ENCODE results near the gene RBM25. TPM values are rescaled to one million over a fixed set of nuclear protein-coding genes. Genes with fewer than 3 reads are reported as not detected.

The RBM25 gene
- total and polyA plus RNA-seq, 8 donors, result 52.7 to 269 (median 190) TPM

DNA sequence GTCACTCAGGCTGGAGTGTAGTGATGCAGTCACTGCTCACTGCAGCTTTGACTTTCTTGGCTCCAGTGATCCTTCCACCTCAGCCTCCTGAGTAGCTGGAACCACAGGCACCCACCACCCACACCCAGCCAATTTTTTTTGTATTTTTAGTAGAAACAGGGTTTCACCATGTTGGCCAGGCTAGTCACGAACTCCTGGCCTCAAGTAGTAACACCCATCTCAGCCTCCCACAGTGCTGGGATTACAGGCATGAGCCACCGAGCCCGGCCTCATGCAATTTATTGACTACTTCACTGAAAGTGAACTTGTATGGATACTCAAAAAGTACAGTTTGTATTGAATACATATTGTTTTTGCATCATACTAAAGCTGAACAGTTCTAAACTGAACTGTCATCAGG, 87.0 kb downstream of the RBM25 start:
- Histone ChIP-seq H3K4me3 (no peak overlapping the region), H3K36me3 (peaks cover 0 to 27% of the 10 kb centered on the region in 2 donors), H3K4me1 (peaks cover 0 to 28% of the 10 kb centered on the region in 2 donors), H3K27me3 (no peaks in the 10 kb centered on the region), H3K27ac (no peak overlapping the region), H3K9me3 (no peaks in the 10 kb centered on the region)
- intact Hi-C loops (cut with DNase I), result no loop called here
- ATAC-seq, result no peak
- TF ChIP-seq, protein P1, sequence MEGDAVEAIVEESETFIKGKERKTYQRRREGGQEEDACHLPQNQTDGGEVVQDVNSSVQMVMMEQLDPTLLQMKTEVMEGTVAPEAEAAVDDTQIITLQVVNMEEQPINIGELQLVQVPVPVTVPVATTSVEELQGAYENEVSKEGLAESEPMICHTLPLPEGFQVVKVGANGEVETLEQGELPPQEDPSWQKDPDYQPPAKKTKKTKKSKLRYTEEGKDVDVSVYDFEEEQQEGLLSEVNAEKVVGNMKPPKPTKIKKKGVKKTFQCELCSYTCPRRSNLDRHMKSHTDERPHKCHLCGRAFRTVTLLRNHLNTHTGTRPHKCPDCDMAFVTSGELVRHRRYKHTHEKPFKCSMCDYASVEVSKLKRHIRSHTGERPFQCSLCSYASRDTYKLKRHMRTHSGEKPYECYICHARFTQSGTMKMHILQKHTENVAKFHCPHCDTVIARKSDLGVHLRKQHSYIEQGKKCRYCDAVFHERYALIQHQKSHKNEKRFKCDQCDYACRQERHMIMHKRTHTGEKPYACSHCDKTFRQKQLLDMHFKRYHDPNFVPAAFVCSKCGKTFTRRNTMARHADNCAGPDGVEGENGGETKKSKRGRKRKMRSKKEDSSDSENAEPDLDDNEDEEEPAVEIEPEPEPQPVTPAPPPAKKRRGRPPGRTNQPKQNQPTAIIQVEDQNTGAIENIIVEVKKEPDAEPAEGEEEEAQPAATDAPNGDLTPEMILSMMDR (IDR thresholded peaks at IDR 0.05), result no peak
- no peak for DNase-seq

DNA sequence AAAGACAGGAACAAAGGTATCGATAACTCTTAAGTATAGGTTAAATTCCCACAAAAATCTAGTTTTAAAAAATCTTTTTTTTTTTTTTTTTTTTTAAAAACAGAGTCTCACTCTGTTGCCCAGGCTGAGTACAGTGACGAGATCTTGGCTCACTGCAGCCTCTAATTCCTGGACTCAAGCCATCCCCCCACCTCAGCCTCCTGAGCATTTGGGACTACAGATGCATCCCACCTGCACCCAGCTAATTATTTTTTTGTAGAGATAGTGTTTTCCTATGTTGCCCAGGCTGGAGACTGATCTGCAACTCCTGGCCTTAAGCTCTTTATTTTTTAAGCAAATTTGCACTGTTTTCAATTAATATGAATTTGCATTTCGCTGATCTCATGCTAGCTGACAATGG, 87.8 kb downstream of the RBM25 start:
- no peak for ATAC-seq
- Histone ChIP-seq H3K36me3 (peaks cover 0 to 35% of the 10 kb centered on the region in 2 donors), H3K9me3 (no peaks in the 10 kb centered on the region), H3K4me3 (no peak overlapping the region), H3K27ac (no peak overlapping the region), H3K27me3 (no peaks in the 10 kb centered on the region), H3K4me1 (peaks cover 0 to 21% of the 10 kb centered on the region in 2 donors)
- TF ChIP-seq, protein P1 (IDR thresholded peaks at IDR 0.05), result no peak
- no peak for DNase-seq
- intact Hi-C loops (cut with DNase I), result no loop called here

DNA sequence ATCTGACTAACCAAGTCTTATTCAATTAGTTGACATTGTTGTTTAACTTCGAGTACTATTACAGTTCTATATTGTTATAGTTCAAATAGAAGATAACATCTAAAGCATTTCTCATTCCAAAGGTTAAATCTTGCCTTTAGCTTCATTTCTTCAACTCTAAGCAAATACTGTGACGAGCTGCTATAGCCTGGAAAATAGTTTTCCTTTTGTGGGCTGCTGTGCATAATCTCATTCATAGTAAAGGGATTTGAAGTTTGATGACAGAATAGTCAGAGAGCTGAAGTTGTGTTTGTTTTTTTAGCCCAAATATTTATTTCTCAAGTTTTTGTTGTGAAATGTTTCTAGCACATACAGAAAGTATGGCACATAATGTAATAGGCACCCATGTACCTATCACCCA, 91.4 kb downstream of the RBM25 start:
- ATAC-seq (no peak), DNase-seq (no peak)
- peaks cover 0 to 71% of the 10 kb centered on the region in 2 donors for H3K36me3 ChIP-seq
- peaks cover 0 to 3% of the 10 kb centered on the region in 2 donors for H3K4me1 ChIP-seq
- H3K9me3 ChIP-seq, result no peaks in the 10 kb centered on the region
- no peak overlapping the region for H3K4me3 ChIP-seq
- TF ChIP-seq, protein P1 (IDR thresholded peaks at IDR 0.05), result no peak
- intact Hi-C loops (cut with DNase I), result no loop called here
- no peak overlapping the region for H3K27ac ChIP-seq
- H3K27me3 ChIP-seq, result no peaks in the 10 kb centered on the region

DNA sequence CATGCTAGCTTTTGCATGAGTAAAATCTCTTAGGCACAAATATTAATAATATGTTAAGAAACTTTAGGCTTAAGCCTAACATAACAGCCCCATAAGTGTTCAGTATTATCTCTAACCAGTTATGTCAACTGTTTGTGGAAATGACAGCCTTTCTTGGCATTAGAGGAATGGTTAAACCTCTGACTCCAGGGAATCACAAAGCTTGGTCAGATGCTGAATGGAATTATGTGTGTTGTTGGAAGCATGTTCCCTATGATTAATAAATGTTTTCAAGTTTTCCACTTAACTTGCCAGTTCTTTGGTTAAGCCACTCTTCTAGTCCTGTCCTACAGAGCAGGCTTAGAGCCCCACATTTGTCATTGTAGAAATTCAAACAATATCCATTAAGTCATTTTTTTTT, 94.9 kb downstream of the RBM25 start:
- Histone ChIP-seq H3K9me3 (no peaks in the 10 kb centered on the region), H3K36me3 (peaks cover 2 to 98% of the 10 kb centered on the region in 2 donors), H3K27me3 (no peaks in the 10 kb centered on the region), H3K4me3 (no peak overlapping the region), H3K4me1 (no peaks in the 10 kb centered on the region), H3K27ac (no peak overlapping the region)
- intact Hi-C loops (cut with DNase I), result no loop called here
- DNase-seq (no peak), ATAC-seq (peak; percentile 52)
- TF ChIP-seq, protein P1 (IDR thresholded peaks at IDR 0.05), result no peak

DNA sequence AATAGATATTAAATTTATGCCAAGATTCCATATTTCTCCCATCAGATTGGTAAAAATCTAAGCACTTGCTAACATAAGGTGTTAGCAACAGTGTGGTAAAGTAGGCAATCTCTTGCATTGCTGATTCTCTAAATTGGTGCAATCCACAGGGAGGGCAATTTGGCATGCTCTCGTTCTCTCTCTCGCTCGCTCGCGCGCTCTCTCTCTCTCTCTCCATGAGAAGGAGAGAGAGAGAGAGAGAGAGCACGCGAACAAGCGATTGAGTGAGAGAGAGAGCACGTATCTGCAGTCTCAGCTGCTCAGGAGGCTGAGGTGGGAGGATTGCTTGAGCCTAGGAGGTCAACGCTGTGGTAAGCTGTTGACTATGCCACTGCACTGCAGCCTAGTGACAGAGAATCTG, 103.9 kb downstream of the RBM25 start:
- TF ChIP-seq, protein P1 (IDR thresholded peaks at IDR 0.05), result no peak
- Histone ChIP-seq H3K4me3 (no peak overlapping the region), H3K27ac (no peak overlapping the region), H3K9me3 (no peaks in the 10 kb centered on the region), H3K27me3 (no peaks in the 10 kb centered on the region), H3K36me3 (peaks cover 0 to 83% of the 10 kb centered on the region in 2 donors), H3K4me1 (no peaks in the 10 kb centered on the region)
- no peak for ATAC-seq
- intact Hi-C loops (cut with DNase I), result no loop called here
- no peak for DNase-seq

Data from left lung (tissue), 10 donors.